Measurements from ENCODE around the gene NAT8.

DNA sequence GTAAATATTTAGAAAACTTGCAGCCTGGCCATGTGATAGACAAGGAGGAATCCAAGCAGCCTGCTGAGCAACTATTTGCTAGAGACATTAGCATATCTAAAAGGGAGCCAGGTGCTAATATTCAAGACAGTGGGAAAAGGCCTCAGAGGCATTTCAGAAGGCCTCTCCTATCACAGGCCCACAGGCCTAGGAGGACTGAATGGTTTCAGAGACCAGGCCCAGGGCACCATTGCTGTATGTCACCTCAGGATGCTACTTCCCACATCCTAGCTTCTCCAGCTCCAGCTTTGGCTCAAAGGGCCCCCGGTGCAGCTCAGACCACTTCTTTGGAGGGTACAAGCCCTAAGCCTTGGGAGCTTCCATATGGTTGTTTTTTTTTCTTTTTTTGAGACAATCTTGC, 3.8 kb downstream of the NAT8 start:
- TF ChIP-seq, protein P1, sequence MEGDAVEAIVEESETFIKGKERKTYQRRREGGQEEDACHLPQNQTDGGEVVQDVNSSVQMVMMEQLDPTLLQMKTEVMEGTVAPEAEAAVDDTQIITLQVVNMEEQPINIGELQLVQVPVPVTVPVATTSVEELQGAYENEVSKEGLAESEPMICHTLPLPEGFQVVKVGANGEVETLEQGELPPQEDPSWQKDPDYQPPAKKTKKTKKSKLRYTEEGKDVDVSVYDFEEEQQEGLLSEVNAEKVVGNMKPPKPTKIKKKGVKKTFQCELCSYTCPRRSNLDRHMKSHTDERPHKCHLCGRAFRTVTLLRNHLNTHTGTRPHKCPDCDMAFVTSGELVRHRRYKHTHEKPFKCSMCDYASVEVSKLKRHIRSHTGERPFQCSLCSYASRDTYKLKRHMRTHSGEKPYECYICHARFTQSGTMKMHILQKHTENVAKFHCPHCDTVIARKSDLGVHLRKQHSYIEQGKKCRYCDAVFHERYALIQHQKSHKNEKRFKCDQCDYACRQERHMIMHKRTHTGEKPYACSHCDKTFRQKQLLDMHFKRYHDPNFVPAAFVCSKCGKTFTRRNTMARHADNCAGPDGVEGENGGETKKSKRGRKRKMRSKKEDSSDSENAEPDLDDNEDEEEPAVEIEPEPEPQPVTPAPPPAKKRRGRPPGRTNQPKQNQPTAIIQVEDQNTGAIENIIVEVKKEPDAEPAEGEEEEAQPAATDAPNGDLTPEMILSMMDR (IDR thresholded peaks at IDR 0.05): no peak
- TF ChIP-seq POLR2A (IDR thresholded peaks at IDR 0.05): no peak
- no peak for TF ChIP-seq POLR2AphosphoS5 (IDR thresholded peaks at IDR 0.05)
